ENCODE measurements around the gene CASP3.
A peak's percentile ranks its signal among the peaks of the same experiment; 100 is the strongest.

CASP3 gene

GRCh38 chr4:184649026-184649970 lies at the start of gene CASP3, which contains the start of gene PRIMPOL:
Gene CASP3 (minus strand): TSS chr4:184649447. CDS start chr4:184638453, 10,994 bp downstream.
Gene PRIMPOL (plus strand): TSS chr4:184649738. CDS start chr4:184657141, 7,403 bp downstream.
- peak; percentile 81 for DNase-seq

- no peak for DNase-seq
Observed at GRCh38 chr4:184697956-184698355, 48.7 kb upstream of the CASP3 start.

GRCh38 chr4:184695178-184695896 lies 46.1 kb upstream of the CASP3 start:
- no peak for DNase-seq

- DNase-seq, result no peak
Observed at GRCh38 chr4:184694412-184694956, 45.2 kb upstream of the CASP3 start.

- DNase-seq, result no peak
Observed at GRCh38 chr4:184693056-184693455, 43.8 kb upstream of the CASP3 start.

DNA sequence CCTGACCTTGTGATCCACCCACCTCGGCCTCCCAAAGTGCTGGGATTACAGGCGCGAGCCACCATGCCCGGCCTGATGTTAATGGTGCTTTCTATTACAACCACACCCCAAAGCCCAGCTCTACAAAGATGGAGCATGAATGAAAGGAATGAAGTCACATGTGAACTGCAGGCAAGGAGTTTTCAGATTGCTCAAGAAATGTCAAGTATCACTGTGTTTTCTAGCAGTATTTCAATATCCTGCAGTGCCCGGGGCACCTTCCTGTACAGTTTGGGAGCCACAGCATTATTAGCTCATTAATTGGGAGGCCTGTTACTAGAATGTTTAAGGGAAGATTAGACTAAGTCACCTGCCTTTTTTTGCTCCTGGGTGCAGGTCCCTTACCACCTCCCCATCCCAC lies 40.4 kb upstream of the CASP3 start:
- no peak for DNase-seq

- no peak for DNase-seq
Observed at GRCh38 chr4:184688447-184688846, 39.2 kb upstream of the CASP3 start.

GRCh38 chr4:184688005-184688404 lies 38.8 kb upstream of the CASP3 start:
- DNase-seq, result no peak

DNA sequence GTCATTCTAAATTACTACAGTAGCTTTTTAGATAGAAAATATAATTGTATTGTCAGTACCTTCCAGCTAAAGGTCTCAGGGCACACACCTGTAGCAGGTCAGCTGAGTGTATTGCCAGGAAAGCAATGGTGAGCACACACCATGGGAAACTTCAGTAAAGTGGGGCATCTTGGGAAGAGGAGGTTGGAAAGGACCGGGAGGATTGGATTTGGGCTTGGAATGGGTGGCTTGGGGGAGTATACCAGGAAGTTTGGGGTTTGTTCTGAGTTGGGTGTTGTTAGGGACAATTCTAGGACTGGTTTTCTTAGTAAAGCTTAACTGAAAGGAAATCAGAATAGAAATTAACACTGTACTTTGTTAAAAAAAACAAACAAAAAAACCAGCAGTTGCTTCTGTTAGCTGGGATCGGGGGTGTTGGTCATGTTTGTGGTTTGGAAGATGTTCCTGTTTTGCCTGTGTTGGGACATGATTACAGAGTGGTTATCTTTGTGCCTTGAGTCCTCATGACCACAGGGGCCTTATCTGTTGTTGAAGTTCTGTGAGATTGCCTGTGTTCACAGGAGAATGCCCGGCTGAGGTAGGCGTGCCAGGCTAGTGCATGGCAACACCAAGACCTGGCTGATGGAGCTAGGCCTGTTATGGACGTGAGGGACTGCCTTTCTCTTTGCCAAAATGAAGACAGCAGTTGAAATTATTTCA lies 35.4 kb upstream of the CASP3 start:
- no peak for DNase-seq

DNA sequence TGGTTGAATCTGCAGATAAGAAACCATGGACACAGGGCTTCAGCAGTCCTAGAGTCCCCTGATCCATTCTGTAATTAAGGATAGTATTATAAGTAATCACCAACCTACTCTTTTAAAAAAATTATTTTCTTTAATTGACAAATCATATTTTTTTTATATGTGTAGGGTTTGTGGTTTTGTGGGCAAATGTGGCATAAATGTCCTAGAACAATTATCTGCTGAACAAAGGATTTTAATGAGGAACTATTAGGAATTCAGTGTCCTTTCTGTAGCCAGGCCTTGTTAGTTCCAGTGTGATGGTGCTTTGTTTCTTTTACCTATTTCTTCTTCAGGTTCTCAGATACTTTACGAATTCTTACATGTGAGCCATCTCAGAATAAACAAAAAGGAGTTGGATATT lies 32.7 kb upstream of the CASP3 start:
- no peak for DNase-seq

DNA sequence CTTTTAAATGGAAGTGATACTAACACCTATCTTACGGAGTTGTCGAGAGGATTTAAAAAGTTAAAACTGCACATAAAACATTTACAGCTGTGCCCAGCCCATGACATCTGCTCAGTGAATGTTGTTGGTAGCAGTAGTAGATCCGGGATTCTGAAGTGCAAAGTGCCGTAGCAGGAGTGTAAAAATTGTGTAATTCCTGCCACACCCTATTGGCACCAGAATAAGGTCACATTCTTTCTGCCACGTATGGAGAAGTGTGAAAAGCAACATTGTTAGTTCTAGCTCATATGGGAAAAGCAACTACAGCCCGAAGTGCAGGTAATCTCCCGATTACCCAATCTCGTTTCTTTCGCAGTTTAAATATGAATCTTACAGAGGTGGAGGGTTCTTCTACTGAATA lies 31.5 kb upstream of the CASP3 start:
- DNase-seq, result no peak

DNA sequence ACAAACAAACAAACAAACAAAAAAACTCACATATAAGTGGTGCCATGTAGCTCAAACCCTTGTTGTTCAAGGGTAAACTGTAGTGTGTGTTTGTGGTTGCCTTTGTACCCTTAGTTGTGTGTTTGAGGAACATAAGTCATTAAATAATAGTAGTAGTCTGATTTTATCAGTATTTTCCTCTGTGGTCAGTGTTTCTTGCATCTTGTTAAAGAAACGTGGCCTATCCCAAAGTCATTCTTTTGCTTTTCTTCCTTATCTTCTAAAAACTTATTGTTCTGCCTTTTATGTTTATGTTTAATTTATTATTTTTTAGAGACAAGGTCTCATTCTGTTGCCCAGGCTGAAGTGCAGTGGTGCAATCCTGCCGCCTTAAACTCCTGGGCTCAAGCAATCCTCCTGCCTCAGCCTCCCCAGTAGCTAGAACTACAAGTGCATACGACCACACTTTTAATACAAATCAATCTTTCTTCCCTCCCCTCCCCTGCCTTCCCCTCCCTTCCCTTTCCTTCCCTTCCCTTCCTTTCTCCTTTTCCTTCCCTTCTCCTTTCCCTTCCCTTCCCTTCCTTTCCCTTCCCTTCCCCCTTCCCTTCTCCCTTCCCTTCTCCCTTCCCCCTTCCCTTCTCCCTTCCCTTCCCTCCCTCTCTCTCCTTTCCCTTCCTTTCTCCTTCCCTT lies 26.7 kb upstream of the CASP3 start:
- DNase-seq, result no peak

DNA sequence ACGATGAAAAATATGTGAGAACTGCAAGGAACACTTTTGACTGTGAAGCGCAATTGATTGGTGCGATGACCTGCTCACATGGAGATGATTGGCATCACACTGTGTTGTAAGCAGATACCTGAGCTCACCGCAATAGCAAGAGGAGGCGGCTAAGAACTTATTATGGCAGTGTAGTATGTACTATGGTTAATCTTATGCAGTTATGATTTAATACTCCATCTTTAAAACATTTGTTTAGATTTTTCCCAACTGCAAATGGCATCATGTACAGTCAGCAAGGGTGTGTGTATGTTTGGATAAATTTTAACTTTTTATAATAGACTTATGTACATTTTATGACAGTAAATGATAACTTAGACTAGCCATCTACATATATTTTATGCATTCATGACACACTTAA lies 25.8 kb upstream of the CASP3 start:
- no peak for DNase-seq

- DNase-seq, result no peak
Observed at GRCh38 chr4:184674011-184674410, 24.8 kb upstream of the CASP3 start.

- no peak for DNase-seq
Observed at GRCh38 chr4:184672741-184673140, 23.5 kb upstream of the CASP3 start.

GRCh38 chr4:184671101-184671500 lies 21.9 kb upstream of the CASP3 start:
- DNase-seq, result no peak

DNA sequence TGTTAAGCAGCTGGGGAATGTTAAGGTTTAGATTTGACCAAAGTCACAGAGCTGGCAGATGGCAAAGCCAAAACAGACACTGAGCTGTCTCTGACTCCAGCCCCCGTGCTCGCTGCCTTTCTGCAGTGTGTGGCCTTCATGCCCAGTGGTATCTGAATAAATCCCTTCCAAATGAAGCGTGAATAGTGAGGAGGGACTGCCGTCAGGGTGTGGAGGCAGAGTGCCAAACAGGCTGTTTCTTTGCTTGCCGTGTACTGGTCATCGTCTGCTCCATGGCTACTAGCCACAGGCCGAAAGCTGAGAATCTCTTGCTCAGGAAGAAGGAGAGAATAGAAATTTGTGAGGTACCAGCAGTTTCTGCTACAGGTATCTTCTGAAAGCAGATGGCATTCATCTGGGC lies 20.0 kb upstream of the CASP3 start:
- no peak for DNase-seq

DNA sequence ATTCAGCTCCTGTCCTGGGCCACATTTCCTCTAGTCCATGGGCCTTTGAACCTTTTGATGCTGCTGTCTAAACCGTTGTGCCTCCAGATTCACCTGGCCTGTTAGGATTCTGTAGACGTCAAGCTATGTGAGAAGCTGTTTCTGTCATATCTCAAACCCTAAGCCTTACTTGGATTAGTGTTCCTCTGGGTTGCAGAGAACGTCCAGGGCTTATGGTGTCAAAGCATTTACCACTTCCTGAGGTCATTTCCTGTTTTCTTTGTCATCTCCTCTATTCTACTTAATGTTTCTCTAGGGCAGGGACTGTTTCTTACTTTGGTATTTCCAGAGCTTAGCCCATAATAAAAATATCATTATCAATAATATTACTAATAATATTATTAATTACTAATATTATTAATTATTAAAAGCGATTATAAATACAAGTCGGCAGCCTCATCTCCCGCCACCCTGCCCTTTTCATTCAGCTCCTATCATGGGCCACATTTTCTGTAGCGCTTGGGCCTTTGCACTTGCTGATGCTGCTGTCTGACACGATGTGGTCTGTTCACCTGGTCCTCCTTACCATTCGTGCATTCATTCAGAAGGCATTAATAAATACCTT lies 19.4 kb upstream of the CASP3 start:
- no peak for DNase-seq

DNA sequence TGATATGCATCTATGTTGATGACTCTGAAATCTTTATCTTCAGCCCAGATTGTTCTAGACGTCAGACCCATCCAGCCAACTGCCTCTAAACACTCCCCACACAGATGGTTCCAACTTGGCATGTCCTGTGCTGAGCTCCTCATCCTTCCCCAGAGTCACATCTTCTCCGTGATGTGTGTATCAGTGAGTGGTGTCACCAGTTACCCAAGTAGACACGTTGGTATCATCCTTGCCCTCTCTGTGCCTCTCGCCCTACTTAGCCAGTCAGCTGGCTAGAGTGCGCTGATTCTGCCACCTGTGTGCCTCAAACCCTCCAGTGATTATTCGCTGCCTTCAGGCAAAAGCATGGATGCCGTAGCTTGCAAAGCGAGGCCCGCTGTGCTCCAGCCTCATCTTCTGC lies 18.8 kb upstream of the CASP3 start:
- no peak for DNase-seq

DNA sequence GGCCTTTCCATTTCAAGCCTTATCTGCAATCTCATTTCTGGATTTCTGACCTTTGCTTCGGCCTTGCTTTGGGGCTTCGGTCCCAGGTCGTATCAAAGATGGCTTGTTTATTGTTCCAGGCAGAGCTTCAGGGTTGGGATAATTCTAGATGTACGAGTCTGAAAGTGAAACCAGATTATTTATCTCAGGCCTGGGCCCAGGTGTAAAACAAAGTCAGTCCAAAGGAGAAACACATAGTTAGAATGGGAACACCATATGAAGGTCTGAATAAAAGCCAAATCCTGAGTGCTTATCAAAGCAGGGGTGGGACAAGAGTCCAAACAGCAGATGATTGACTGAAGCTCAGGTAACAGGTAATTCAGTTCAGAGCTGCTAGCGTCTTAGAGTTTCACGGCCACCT lies 17.4 kb upstream of the CASP3 start:
- no peak for DNase-seq

- DNase-seq, result no peak
Observed at GRCh38 chr4:184664445-184665210, 15.4 kb upstream of the CASP3 start.

All from NCI-H2227 treated with DMSO at 0.1 percent for 48 hours (cell line).